BLaER1 (cell line): ENCODE measurements around the gene PIP4K2A.
"Not testable (repeated sequence)": the region's sequence is repeated elsewhere in the genome, so short reads cannot be mapped to it uniquely, and the experiment has no call there.

Source experiments
- H3K27ac ChIP-seq: shearing (Covaris generic); formaldehyde crosslinking; 2 replicates; pipeline ENCODE4 v1.8.1; 2022
- H3K27me3 ChIP-seq: shearing (Covaris generic); formaldehyde crosslinking; 2 replicates; pipeline ENCODE4 v1.8.1; 2022
- H3K36me3 ChIP-seq: shearing (Covaris generic); formaldehyde crosslinking; 2 replicates; pipeline ENCODE4 v1.8.1; 2022
- H3K4me1 ChIP-seq: shearing (Covaris generic); formaldehyde crosslinking; 2 replicates; pipeline ENCODE4 v1.8.1; 2022
- H3K4me2 ChIP-seq: shearing (Covaris generic); formaldehyde crosslinking; 2 replicates; pipeline ENCODE4 v1.8.1; 2022
- H3K4me3 ChIP-seq: shearing (Covaris generic); formaldehyde crosslinking; 2 replicates; pipeline ENCODE4 v1.8.1; 2022
- H3K9ac ChIP-seq: shearing (Covaris generic); formaldehyde crosslinking; 2 replicates; pipeline ENCODE4 v1.8.1; 2022
- H3K9me3 ChIP-seq: shearing (Covaris generic); formaldehyde crosslinking; 2 replicates; pipeline ENCODE4 v1.8.1; 2022
- H4K20me1 ChIP-seq: shearing (Covaris generic); formaldehyde crosslinking; 2 replicates; pipeline ENCODE4 v1.8.1; 2022
- Cebpa-rat ChIP-seq: shearing (Covaris generic); IDR thresholded peaks from 2 replicates; pipeline ENCODE4 v1.8.1; 2022

The PIP4K2A gene

DNA sequence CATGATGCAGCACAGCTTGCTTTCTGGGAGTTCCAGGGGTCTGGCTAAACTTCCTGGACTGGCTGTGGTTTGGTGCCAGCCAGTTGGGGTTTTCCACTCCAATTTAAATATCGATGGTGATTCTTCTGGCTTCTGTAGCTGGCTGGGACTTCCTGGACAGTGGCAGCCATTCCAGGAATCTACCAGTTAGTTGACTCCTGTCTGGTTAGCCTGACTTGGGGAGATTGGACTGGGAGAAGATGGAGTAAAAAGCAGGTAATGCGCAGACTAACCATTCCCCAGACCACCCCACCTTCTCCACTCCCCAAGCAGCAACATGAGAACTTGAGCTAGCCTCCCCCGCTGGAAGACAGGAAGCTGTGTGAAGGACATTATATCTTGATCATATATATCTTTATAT is 6.3 kb upstream of the PIP4K2A start:
- Histone ChIP-seq H3K27me3 (no peaks in the 10 kb centered on the region; the same call in 1 of the 2 replicates), H3K9ac (no peak overlapping the region), H3K4me3 (no peak overlapping the region), H3K9me3 (no peaks in the 10 kb centered on the region), H3K4me1 (peaks cover 16% of the 10 kb centered on the region), H4K20me1 (peaks cover 12% of the 10 kb centered on the region; the same call in 1 of the 2 replicates), H3K36me3 (no peaks in the 10 kb centered on the region), H3K27ac (no peak overlapping the region), H3K4me2 (no peak overlapping the region)
- TF ChIP-seq Cebpa-rat, result no peak

DNA sequence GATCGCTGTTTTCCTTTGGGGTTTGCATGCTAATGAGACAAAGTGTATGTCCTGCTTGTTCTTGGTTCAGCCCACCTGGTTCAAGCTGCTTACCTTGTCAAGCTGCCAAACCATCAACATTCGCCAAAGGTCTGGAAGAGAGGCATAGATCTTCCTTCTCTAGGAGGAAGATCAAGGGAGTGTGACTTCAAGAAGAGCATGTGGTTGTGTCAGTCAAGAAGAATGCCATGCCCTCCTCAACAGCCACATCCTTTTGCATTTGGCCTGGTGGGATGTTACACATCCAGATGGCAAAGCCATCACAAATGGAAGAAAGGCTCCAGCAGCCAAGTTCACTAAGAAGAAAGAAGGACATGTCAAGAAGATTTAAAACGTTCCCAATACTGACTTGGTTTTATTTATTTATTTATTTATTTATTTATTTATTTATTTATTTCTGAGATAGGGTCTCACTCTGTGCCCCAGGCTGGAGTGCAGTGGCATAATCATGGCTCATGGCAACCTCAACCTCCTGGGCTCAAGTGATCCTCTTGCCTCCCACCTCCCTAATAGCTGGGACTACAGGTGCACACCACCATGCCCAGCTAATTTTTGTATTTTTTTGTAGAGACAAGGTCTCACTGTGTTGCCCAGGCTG is 5.1 kb upstream of the PIP4K2A start:
- TF ChIP-seq Cebpa-rat, result no peak
- no peaks in the 10 kb centered on the region for H3K9me3 ChIP-seq
- no peak overlapping the region for H3K27ac ChIP-seq
- no peak overlapping the region for H3K9ac ChIP-seq
- H4K20me1 ChIP-seq, result peaks cover 12% of the 10 kb centered on the region; the same call in 1 of the 2 replicates
- no peaks in the 10 kb centered on the region; the same call in 1 of the 2 replicates for H3K27me3 ChIP-seq
- no peaks in the 10 kb centered on the region for H3K36me3 ChIP-seq
- H3K4me3 ChIP-seq, result no peak overlapping the region
- H3K4me2 ChIP-seq, result no peak overlapping the region
- H3K4me1 ChIP-seq, result peaks cover 20% of the 10 kb centered on the region

DNA sequence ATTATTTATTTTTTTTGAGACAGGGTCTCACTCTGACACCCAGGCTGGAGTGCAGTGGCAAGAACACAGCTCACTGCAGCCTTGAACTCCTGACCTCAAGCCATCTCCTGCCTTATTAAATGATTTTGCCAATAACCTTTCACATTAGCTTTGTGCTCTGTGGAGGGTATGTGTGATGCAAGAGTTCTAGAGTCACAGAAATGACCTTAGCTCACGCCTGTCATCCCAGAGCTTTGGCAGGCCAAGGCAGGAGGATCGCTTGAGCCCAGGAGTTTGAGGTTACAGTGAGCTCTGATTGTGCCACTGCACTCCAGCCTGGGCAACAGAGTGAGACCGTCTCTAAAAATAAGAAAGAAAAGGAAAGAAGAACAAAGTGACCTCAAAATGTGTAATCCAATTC is 4.3 kb upstream of the PIP4K2A start:
- H3K36me3 ChIP-seq, H3K27me3 ChIP-seq, H3K27ac ChIP-seq, H3K9me3 ChIP-seq, H3K9ac ChIP-seq, H3K4me2 ChIP-seq, H3K4me3 ChIP-seq: not testable (repeated sequence)
- H4K20me1 ChIP-seq, result peaks cover 14% of the 10 kb centered on the region
- H3K4me1 ChIP-seq, result peaks cover 17% of the 10 kb centered on the region

DNA sequence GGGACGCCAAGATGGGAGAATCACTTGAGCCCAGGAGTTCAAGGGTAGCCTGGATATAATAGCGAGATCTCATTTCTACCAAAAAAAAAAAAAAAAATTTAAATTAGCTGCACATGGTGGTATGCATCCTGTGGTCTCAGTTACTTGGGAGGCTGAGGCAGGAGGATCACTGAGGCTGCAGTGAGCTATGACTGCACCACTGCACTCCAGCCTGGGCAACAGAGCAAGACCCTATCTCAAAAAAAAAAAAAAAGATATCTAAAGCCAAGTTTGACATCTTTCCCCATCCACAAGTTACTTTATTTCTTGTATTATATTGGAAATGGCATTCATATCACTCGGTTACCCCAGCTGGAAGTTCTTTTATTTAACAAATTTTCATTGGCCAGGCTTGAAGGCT is 3.4 kb upstream of the PIP4K2A start:
- H3K4me1 ChIP-seq, result peaks cover 14% of the 10 kb centered on the region
- no peaks in the 10 kb centered on the region for H3K36me3 ChIP-seq
- peaks cover 14% of the 10 kb centered on the region for H4K20me1 ChIP-seq
- H3K27me3 ChIP-seq, result peaks cover 10% of the 10 kb centered on the region
- no peak overlapping the region for H3K9ac ChIP-seq
- H3K9me3 ChIP-seq, result no peaks in the 10 kb centered on the region
- H3K4me2 ChIP-seq, result no peak overlapping the region
- TF ChIP-seq Cebpa-rat, result no peak
- H3K4me3 ChIP-seq, result no peak overlapping the region
- no peak overlapping the region for H3K27ac ChIP-seq

DNA sequence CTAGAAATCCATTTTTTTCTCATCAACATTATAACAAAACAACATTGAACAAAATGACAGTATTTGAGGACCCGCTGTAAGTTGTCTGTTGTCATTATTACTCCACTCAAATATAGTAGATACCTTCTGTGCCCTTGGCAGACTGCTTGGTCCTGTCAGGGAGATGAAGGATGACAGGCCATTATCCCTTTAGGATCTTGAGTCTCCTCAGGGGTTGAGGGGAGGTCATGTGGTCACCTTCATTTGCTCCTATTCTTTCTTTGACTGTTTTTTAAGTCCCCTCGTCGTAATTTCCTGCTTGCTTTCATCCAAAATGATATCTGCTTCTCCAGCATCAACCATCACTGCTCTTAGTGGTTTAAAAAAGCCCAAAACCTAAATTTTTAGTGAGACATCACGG is 2.6 kb upstream of the PIP4K2A start:
- no peaks in the 10 kb centered on the region for H3K9me3 ChIP-seq

DNA sequence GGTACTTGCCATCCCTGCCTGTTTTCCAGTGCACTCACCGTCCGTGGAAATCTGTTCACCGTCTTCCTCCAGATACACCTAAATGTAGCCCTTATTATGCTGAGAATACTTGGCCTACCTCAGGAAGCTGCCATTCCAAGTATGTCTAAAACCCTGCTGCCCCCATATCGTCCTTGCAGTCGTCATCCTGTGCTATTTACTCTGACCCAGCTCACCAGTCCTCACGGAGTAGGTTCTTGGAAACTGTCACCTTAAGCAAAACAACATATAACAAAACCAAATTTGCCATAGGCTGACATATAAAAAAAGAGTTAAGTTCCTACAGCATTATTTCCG is 880 bp upstream of the PIP4K2A start:
- H3K4me2 ChIP-seq, result peak overlapping the region; percentile 99
- peaks cover 25% of the 10 kb centered on the region for H3K4me1 ChIP-seq
- H3K27me3 ChIP-seq, result peaks cover 23% of the 10 kb centered on the region
- no peaks in the 10 kb centered on the region for H3K36me3 ChIP-seq
- no peak overlapping the region for H3K9ac ChIP-seq
- no peaks in the 10 kb centered on the region for H3K9me3 ChIP-seq
- TF ChIP-seq Cebpa-rat, result no peak
- no peak overlapping the region for H3K27ac ChIP-seq
- peaks cover 37% of the 10 kb centered on the region for H4K20me1 ChIP-seq
- peak overlapping the region; percentile 91; the same call in 1 of the 2 replicates for H3K4me3 ChIP-seq

More for the DNA sequence above, 2.6 kb upstream of the PIP4K2A start:
- Histone ChIP-seq H3K4me2 (no peak overlapping the region), H3K27me3 (peaks cover 16% of the 10 kb centered on the region), H3K4me3 (no peak overlapping the region), H3K4me1 (peaks cover 19% of the 10 kb centered on the region), H4K20me1 (peaks cover 21% of the 10 kb centered on the region), H3K9ac (no peak overlapping the region), H3K27ac (no peak overlapping the region), H3K36me3 (no peaks in the 10 kb centered on the region)
- no peak for TF ChIP-seq Cebpa-rat

DNA sequence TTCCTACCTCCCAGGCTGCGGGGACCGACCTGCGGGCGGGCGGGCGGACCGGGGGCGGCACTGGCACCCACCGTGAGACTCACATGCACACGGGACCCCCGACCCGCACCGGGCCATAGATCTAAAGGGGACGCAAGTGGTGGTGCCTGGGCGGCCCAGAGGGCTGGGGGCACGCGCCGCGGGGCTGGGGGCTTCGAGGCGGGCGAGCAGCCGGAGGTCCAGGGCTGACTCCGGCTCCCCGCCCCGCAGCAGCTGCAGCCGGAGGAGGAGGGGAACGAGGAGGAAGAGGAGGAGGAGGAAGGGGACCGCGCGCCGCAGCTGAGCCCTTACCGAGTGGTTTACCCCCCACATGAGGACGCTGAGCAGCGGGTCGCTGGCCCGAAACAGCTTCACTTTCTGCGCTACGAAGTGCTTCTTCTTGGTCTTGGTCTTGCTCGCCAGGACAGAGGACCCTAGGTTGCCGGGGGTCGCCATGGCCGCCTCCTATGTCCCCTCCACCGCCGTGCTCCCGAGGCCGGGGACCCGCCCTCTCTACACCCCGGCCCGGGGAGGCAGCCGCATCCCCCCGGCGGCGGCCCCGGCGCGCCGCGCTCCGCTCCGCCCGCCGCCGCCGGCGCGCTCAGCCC is 412 bp downstream of the PIP4K2A start:
- Histone ChIP-seq H3K9ac (peak overlapping the region; percentile 85), H3K4me1 (peaks cover 27% of the 10 kb centered on the region), H3K4me3 (peak overlapping the region; percentile 91), H4K20me1 (peaks cover 50% of the 10 kb centered on the region), H3K4me2 (peak overlapping the region; percentile 99), H3K36me3 (no peaks in the 10 kb centered on the region), H3K27ac (peak overlapping the region; percentile 78), H3K27me3 (peaks cover 23% of the 10 kb centered on the region), H3K9me3 (no peaks in the 10 kb centered on the region)
- no peak for TF ChIP-seq Cebpa-rat

DNA sequence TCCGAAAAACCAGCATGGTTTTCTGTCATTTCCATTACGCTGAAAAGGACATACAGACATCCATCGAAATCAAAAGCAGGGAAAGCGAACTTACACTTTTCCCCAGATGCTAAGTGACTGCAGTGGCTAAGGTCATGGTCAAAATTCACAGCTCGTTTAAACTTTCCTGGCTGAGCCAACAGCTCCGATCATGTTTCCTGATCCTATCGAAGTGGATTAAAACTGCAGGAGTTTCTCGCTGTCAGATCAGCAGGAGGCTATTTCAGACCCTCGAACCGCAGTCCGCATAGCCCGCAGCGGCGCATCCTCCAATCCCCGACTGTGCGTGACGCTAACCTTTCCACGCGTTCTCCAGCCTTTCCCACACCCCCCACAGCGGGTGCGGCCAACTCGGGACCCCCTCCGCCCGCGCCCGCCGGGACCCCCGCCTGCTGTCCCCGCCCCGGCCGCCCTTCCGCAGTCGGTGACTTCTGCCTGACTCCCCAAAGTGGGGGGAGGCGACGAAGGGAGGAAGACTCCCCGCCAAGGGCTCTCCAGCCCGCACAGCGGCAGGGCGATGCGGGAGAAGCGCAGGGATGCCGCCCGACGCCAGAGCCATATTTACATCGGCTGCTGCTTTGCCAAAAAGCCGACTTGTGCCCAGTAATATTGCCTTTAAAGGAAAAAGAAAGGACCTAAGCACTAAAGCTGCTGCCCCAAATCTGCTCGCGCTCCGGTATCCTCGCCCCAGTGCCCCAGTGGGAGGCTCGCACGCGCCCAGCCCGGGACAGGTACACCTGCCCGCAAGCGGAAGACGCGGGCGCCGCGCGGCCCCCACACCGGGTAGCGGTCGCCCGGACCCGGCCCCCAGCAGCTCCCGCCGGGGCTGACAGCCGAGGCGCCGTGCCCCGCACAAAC is 1.2 kb downstream of the PIP4K2A start:
- Histone ChIP-seq H3K9ac (peak overlapping the region; percentile 85), H3K27me3 (peaks cover 23% of the 10 kb centered on the region), H3K27ac (peak overlapping the region; percentile 78), H3K4me1 (peaks cover 27% of the 10 kb centered on the region), H3K4me3 (peak overlapping the region; percentile 91), H4K20me1 (peaks cover 58% of the 10 kb centered on the region), H3K9me3 (no peaks in the 10 kb centered on the region), H3K36me3 (no peaks in the 10 kb centered on the region), H3K4me2 (peak overlapping the region; percentile 99)
- TF ChIP-seq Cebpa-rat, result no peak

DNA sequence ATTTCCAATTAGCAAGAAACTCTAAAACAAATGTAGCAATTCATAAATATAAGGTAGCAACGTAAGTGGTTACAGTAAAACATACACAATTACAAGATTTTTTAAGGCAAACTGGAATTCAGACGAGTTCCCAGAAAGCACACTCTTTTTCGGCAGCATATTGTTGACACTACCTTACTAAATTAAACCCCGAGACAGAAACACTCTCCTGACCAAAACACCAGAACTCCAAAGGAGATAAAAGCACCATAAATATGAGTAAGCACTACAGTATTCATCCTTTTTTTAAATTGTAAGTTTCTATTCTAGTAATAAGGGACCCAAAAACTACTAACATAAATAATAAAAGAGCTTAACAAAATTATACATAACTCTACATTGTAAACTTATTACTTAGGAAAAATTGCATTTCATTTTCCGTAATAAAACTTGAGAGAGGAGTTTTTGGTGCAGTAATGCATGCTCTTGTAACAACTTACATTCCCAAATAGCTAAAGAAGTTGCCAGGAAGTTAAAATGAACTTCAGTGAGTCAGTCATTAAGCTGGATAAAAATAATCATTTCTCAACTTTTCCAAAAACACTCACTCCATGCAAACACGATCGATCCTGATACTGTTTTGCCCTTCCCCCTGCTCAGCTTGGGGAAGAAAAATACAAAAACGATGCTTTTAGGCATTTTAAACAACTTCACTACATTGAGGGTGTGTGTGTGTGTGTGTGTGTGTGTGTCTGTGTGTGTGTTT is 2.0 kb downstream of the PIP4K2A start:
- Histone ChIP-seq H3K4me1 (peaks cover 27% of the 10 kb centered on the region), H3K27ac (no peak overlapping the region), H4K20me1 (peaks cover 66% of the 10 kb centered on the region), H3K4me2 (peak overlapping the region; percentile 99), H3K9ac (0 out of 2 replicates have a peak overlapping the region, but pooled peaks have one; percentile 85), H3K4me3 (peak overlapping the region; percentile 91), H3K9me3 (no peaks in the 10 kb centered on the region), H3K27me3 (peaks cover 23% of the 10 kb centered on the region), H3K36me3 (no peaks in the 10 kb centered on the region)
- TF ChIP-seq Cebpa-rat, result no peak
